GM12878 (cell line): ENCODE data around the gene USP37. TPM values are rescaled to one million over a fixed set of nuclear protein-coding genes. Genes with fewer than 3 reads are reported as not detected.
A peak's percentile ranks its signal among the peaks of the same experiment; 100 is the strongest.

Experiments
- ASH2L ChIP-seq: fragments of 300-600, 200-600 bp; sonication (generic); IDR thresholded peaks from 2 replicates; pipeline ENCODE4 v1.6.1; 2017; ENCODE audit warnings: low read depth, mild to moderate bottlenecking, borderline replicate concordance
- BACH1 ChIP-seq: fragments of 450-650 bp; IDR thresholded peaks from 2 replicates; pipeline ENCODE4 v1.6.1; 2017; ENCODE audit warnings: mild to moderate bottlenecking, borderline replicate concordance
- BHLHE40 ChIP-seq, 2 experiments: fragments of 450-650 bp in 1 of 2; IDR thresholded peaks; 2 replicates each; pipeline ENCODE4 v1.6.1; 2011 to 2017; ENCODE audit warnings: low read depth in 2 of 2, borderline replicate concordance in 1 of 2, improper control_type of control experiment in 1 of 2, low read length in 1 of 2, mild to moderate bottlenecking in 1 of 2
- CBFB ChIP-seq: IDR thresholded peaks from 2 replicates; pipeline ENCODE4 v1.6.1; 2016; ENCODE audit warnings: antibody characterized with exemption, low read depth
- CREM ChIP-seq: IDR thresholded peaks from 2 replicates; pipeline ENCODE4 v1.6.1; 2014; ENCODE audit warnings: antibody characterized with exemption, low read depth
- EED ChIP-seq: sonication (generic); IDR thresholded peaks from 2 replicates; pipeline ENCODE4 v1.6.1; 2016; ENCODE audit warnings: antibody characterized with exemption, low read depth
- FOXK2 ChIP-seq: fragments of 450-650 bp; IDR thresholded peaks from 2 replicates; pipeline ENCODE4 v1.6.1; 2017; ENCODE audit warnings: mild to moderate bottlenecking, moderate library complexity
- FOXM1 ChIP-seq: IDR thresholded peaks from 2 replicates; pipeline ENCODE4 v1.6.1; 2012; ENCODE audit warnings: low read depth, mild to moderate bottlenecking, inconsistent platforms, low read length, moderate library complexity
- GATAD2B ChIP-seq: fragments of 450-650 bp; conservative IDR thresholded peaks from 2 replicates; pipeline ENCODE4 v1.6.1; 2017; ENCODE audit warnings: low read depth, mild to moderate bottlenecking, moderate library complexity
- HDAC6 ChIP-seq: fragments of 200-600 bp; sonication (generic); IDR thresholded peaks from one replicate; pipeline ENCODE4 v1.8.0; 2017; ENCODE audit warnings: antibody characterized with exemption; ENCODE audit not compliant: unreplicated experiment
- LARP7 ChIP-seq: fragments of 450-650 bp; IDR thresholded peaks from 2 replicates; pipeline ENCODE4 v1.6.1; 2017; ENCODE audit warnings: mild to moderate bottlenecking
- MEF2B ChIP-seq: fragments of 450-650 bp; IDR thresholded peaks from 2 replicates; pipeline ENCODE4 v1.6.1; 2018; ENCODE audit warnings: mild to moderate bottlenecking, moderate library complexity; ENCODE audit not compliant: partially characterized antibody, poor library complexity, severe bottlenecking
- POLR2AphosphoS2 ChIP-seq: IDR thresholded peaks from 2 replicates; pipeline ENCODE4 v1.6.1; 2011; ENCODE audit warnings: low read depth, mild to moderate bottlenecking, low read length, improper control_type of control experiment, moderate library complexity
- POU2F2 ChIP-seq: IDR thresholded peaks from 3 replicates; pipeline ENCODE4 v1.6.1; 2011; ENCODE audit warnings: low read depth, mild to moderate bottlenecking, low read length, borderline replicate concordance
- RUNX3 ChIP-seq: IDR thresholded peaks from 2 replicates; pipeline ENCODE4 v1.6.1; 2012; ENCODE audit warnings: low read length, inconsistent platforms
- SIN3A ChIP-seq: IDR thresholded peaks from 2 replicates; pipeline ENCODE4 v1.6.1; 2012; ENCODE audit warnings: low read depth, low read length, improper control_type of control experiment
- SPI1 ChIP-seq: IDR thresholded peaks from 2 replicates; pipeline ENCODE4 v1.6.1; 2011; ENCODE audit warnings: low read depth, mild to moderate bottlenecking, low read length, moderate library complexity, borderline replicate concordance; ENCODE audit not compliant: insufficient read depth
- SREBF1 ChIP-seq: IDR thresholded peaks from 2 replicates; pipeline ENCODE4 v1.6.1; 2012; ENCODE audit warnings: mild to moderate bottlenecking, low read length
- TBL1XR1 ChIP-seq: IDR thresholded peaks from 2 replicates; pipeline ENCODE4 v1.6.1; 2012; ENCODE audit warnings: low read depth, low read length, improper control_type of control experiment
- ZNF622 ChIP-seq: fragments of 450-650 bp; IDR thresholded peaks from 2 replicates; pipeline ENCODE4 v1.6.1; 2017; ENCODE audit warnings: mild to moderate bottlenecking, inconsistent platforms
- polyA plus RNA-seq, 11 experiments: library from polyadenylated mRNA; depleted of rRNA in 4 of 11; unstranded in 6 of 11; stranded (reverse) in 5 of 11; fragments of >200 nt; fragmentation: Nextera tagmentation in 4 of 11; fragmentation: Illumina TruSeq in 1 of 11; extraction: Ambion mirVana in 4 of 11; extraction: Trizol in 1 of 11; gene quantifications; 1 replicate in 1 of 11; 2 replicates in 10 of 11; pipeline versions ENCODE4 v1.2.1 to v1.2.3, GENCODE V29; 2011 to 2016; ENCODE audit warnings: inconsistent platforms in 2 of 11, missing spikeins in 2 of 11, low read depth in 1 of 11
- total RNA-seq, 4 experiments: library from RNA; depleted of rRNA in 3 of 4; stranded (reverse); fragments of >200 nt in 3 of 4; fragmentation: Illumina TruSeq in 1 of 4; extraction: Trizol in 1 of 4; gene quantifications; 2 replicates each; pipeline versions ENCODE4 v1.2.1 to v1.2.3, GENCODE V29; 2013 to 2021
- TF ChIP-seq, protein P1 (sequence below): IDR thresholded peaks from 2 replicates; pipeline ENCODE4 v1.6.1; 2012; ENCODE audit warnings: low read depth, low read length, improper control_type of control experiment
- TF ChIP-seq, protein P2 (sequence below): fragments of 150-350 bp; IDR thresholded peaks from 2 replicates; pipeline ENCODE4 v1.6.1; 2016; ENCODE audit warnings: low read depth, low read length
- TF ChIP-seq, protein P3 (sequence below): fragments of 450-650 bp; conservative IDR thresholded peaks from 2 replicates; pipeline ENCODE4 v1.6.1; 2017; ENCODE audit warnings: mild to moderate bottlenecking, moderate library complexity

The USP37 gene
- total and polyA plus RNA-seq, 10 of the 15 experiments (the other 5 are each of a cell fraction or from before 2014, with no cell fraction given) = 2.8 to 16.0 (median 10.4) TPM

DNA sequence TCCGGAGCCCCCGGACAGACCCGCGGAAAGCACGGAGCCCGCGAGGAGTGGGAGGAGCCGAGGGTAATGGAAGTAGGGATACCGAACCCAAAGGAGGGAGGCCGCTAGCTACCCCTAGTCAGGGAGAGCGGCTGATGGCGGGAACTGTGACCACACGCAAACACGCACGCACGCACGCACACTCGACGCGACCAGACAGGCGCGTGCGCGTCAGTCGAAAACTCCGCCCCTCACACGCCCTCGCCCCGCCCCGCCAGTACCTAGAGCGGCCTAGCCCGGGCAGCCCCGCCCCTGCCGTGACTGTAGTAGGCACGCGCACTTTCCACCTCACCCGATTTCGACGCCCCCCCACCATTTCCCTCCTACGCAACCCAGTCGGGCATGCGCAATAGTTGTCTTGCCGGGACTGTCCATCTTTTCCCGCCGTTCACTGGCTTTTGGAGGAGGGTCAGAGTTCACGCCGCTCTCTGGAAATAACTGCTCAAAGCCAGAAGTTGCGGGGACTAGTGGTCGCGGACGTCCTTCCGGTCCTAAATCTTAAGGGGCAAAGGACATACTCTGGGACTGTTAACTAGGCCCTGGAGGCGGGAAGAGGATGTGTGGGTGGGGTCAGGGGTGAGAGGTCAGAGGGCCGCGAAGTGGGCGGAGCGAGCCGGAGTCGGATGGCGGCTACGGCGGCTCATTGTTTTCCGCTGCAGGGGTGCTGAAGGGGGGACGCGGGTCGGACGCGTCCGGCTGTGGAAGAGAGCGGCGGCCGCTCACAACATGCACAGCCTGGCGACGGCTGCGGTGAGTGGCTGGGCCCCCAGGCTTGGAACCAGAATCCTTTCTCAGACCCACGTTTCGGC is at the start of gene USP37, which contains the start of gene CNOT9 (continued):
- TF ChIP-seq SPI1 (peak; percentile 20; the same call in 1 of the 2 replicates), POU2F2 (peak; percentile 18; the same call in 1 of the 3 replicates), POLR2AphosphoS2 (peak; percentile 30; the same call in 1 of the 2 replicates), BHLHE40 (IDR thresholded peaks at IDR 0.05; ENCODE audit: borderline replicate concordance in 1 of 2, low read depth in 2 of 2, low read length in 1 of 2) (peak; percentile 85 to 95), CREM (peak; percentile 73), ZNF622 (no peak), HDAC6 (peak; percentile 19), RUNX3 (peak; percentile 85), SREBF1 (peak; percentile 94), MEF2B (peak; percentile 70), SIN3A (peak; percentile 31; the same call in 1 of the 2 replicates), FOXK2 (peak; percentile 54; the same call in 1 of the 2 replicates), LARP7 (peak; percentile 90), CBFB (peak; percentile 44), FOXM1 (0 out of 2 replicates have a peak, but pooled peaks have one; percentile 16), EED (peak; percentile 57), BACH1 (peak; percentile 80), GATAD2B (peak; percentile 9), TBL1XR1 (peak; percentile 99), ASH2L (peak; percentile 54; the same call in 1 of the 2 replicates)
- TF ChIP-seq, protein P1, sequence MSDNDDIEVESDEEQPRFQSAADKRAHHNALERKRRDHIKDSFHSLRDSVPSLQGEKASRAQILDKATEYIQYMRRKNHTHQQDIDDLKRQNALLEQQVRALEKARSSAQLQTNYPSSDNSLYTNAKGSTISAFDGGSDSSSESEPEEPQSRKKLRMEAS = peak; percentile 61; the same call in 1 of the 2 replicates
- TF ChIP-seq, protein P2, sequence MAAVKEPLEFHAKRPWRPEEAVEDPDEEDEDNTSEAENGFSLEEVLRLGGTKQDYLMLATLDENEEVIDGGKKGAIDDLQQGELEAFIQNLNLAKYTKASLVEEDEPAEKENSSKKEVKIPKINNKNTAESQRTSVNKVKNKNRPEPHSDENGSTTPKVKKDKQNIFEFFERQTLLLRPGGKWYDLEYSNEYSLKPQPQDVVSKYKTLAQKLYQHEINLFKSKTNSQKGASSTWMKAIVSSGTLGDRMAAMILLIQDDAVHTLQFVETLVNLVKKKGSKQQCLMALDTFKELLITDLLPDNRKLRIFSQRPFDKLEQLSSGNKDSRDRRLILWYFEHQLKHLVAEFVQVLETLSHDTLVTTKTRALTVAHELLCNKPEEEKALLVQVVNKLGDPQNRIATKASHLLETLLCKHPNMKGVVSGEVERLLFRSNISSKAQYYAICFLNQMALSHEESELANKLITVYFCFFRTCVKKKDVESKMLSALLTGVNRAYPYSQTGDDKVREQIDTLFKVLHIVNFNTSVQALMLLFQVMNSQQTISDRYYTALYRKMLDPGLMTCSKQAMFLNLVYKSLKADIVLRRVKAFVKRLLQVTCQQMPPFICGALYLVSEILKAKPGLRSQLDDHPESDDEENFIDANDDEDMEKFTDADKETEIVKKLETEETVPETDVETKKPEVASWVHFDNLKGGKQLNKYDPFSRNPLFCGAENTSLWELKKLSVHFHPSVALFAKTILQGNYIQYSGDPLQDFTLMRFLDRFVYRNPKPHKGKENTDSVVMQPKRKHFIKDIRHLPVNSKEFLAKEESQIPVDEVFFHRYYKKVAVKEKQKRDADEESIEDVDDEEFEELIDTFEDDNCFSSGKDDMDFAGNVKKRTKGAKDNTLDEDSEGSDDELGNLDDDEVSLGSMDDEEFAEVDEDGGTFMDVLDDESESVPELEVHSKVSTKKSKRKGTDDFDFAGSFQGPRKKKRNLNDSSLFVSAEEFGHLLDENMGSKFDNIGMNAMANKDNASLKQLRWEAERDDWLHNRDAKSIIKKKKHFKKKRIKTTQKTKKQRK = 0 out of 2 replicates have a peak, but pooled peaks have one; percentile 11
- TF ChIP-seq, protein P3, sequence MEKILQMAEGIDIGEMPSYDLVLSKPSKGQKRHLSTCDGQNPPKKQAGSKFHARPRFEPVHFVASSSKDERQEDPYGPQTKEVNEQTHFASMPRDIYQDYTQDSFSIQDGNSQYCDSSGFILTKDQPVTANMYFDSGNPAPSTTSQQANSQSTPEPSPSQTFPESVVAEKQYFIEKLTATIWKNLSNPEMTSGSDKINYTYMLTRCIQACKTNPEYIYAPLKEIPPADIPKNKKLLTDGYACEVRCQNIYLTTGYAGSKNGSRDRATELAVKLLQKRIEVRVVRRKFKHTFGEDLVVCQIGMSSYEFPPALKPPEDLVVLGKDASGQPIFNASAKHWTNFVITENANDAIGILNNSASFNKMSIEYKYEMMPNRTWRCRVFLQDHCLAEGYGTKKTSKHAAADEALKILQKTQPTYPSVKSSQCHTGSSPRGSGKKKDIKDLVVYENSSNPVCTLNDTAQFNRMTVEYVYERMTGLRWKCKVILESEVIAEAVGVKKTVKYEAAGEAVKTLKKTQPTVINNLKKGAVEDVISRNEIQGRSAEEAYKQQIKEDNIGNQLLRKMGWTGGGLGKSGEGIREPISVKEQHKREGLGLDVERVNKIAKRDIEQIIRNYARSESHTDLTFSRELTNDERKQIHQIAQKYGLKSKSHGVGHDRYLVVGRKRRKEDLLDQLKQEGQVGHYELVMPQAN = peak; percentile 88; the same call in 1 of the 2 replicates
